NB4 (cell line): Measurements from ENCODE around the gene UTRN.

ENCODE experiments used
- CTCF ChIP-seq: IDR thresholded peaks from one replicate; pipeline ENCODE4 v1.5.1; 2012; ENCODE audit warnings: low read depth, low read length
- POLR2A ChIP-seq: IDR thresholded peaks from 2 replicates; pipeline ENCODE4 v1.6.1; 2011; ENCODE audit warnings: mild to moderate bottlenecking; ENCODE audit not compliant: insufficient read length; ENCODE audit errors: extremely low read depth

GRCh38 chr6:144327081-144327480 is 41.9 kb downstream of the UTRN start:
- TF ChIP-seq CTCF = no peak
- TF ChIP-seq POLR2A = no peak
